ENCODE results near the gene C10orf90.

DNA sequence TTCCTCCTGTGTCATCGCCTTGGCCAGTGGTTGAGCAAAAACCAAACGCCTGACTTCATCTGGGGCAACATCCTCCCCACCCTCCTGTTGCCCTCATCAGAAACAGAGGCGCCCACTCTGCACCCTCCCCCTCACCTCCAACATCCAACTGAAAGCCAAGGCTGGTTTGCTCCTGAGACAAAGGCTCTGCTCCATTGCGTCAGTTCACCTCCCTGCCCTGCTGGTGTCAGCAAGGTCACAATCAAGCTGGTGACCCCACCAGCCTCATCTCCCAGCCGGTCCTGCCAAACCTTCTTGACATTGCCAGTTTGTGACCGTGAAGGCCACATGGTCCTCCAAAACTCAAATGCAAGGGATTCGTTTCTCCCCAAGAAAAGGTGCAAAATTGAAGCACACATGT, 150.5 kb downstream of the C10orf90 start:
- TF ChIP-seq EP300 (IDR thresholded peaks at IDR 0.05) (no peak), POLR2A (IDR thresholded peaks at IDR 0.05) (no peak)
- TF ChIP-seq, protein P1, sequence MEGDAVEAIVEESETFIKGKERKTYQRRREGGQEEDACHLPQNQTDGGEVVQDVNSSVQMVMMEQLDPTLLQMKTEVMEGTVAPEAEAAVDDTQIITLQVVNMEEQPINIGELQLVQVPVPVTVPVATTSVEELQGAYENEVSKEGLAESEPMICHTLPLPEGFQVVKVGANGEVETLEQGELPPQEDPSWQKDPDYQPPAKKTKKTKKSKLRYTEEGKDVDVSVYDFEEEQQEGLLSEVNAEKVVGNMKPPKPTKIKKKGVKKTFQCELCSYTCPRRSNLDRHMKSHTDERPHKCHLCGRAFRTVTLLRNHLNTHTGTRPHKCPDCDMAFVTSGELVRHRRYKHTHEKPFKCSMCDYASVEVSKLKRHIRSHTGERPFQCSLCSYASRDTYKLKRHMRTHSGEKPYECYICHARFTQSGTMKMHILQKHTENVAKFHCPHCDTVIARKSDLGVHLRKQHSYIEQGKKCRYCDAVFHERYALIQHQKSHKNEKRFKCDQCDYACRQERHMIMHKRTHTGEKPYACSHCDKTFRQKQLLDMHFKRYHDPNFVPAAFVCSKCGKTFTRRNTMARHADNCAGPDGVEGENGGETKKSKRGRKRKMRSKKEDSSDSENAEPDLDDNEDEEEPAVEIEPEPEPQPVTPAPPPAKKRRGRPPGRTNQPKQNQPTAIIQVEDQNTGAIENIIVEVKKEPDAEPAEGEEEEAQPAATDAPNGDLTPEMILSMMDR (IDR thresholded peaks at IDR 0.05): no peak
